ENCODE measurements around the gene SAA2. TPM values are rescaled to one million over a fixed set of nuclear protein-coding genes. Genes with fewer than 3 reads are reported as not detected.
"Not testable (repeated sequence)": the region's sequence is repeated elsewhere in the genome, so short reads cannot be mapped to it uniquely, and the experiment has no call there.

Gene SAA2
- total RNA-seq, 1 donor from 2014 or later = not detected

DNA sequence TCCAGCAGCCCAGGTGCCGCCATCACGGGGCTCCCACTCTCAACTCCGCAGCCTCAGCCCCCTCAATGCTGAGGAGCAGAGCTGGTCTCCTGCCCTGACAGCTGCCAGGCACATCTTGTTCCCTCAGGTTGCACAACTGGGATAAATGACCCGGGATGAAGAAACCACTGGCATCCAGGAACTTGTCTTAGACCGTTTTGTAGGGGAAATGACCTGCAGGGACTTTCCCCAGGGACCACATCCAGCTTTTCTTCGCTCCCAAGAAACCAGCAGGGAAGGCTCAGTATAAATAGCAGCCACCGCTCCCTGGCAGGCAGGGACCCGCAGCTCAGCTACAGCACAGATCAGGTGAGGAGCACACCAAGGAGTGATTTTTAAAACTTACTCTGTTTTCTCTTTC, 17.5 kb upstream of the SAA2 start, which contains the start of gene SAA1:
TSS of gene SAA1 (plus strand) at position 316 of the 400 bp plus-strand sequence. CDS start 624 bp downstream, outside the sequence.
- H3K27ac Mint-ChIP-seq (ENCODE audit: unreplicated experiment) = no peak within 1 kb of the TSS
- DNase-seq (ENCODE audit: low read depth, low spot score) = no peak
- H3K4me1 Mint-ChIP-seq = peaks cover 13% of the 10 kb centered on the region
- H3K36me3 Mint-ChIP-seq (ENCODE audit: low read depth) = no peaks in the 10 kb centered on the region
- H3K9me3 Mint-ChIP-seq = no peaks in the 10 kb centered on the region
- no peak within 1 kb of the TSS for H3K4me3 Mint-ChIP-seq
- H3K27me3 Mint-ChIP-seq (ENCODE audit: low read depth) = peaks cover 2% of the 10 kb centered on the region
- TF ChIP-seq, protein P1, sequence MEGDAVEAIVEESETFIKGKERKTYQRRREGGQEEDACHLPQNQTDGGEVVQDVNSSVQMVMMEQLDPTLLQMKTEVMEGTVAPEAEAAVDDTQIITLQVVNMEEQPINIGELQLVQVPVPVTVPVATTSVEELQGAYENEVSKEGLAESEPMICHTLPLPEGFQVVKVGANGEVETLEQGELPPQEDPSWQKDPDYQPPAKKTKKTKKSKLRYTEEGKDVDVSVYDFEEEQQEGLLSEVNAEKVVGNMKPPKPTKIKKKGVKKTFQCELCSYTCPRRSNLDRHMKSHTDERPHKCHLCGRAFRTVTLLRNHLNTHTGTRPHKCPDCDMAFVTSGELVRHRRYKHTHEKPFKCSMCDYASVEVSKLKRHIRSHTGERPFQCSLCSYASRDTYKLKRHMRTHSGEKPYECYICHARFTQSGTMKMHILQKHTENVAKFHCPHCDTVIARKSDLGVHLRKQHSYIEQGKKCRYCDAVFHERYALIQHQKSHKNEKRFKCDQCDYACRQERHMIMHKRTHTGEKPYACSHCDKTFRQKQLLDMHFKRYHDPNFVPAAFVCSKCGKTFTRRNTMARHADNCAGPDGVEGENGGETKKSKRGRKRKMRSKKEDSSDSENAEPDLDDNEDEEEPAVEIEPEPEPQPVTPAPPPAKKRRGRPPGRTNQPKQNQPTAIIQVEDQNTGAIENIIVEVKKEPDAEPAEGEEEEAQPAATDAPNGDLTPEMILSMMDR (conservative IDR thresholded peaks at IDR 0.05) = no peak

DNA sequence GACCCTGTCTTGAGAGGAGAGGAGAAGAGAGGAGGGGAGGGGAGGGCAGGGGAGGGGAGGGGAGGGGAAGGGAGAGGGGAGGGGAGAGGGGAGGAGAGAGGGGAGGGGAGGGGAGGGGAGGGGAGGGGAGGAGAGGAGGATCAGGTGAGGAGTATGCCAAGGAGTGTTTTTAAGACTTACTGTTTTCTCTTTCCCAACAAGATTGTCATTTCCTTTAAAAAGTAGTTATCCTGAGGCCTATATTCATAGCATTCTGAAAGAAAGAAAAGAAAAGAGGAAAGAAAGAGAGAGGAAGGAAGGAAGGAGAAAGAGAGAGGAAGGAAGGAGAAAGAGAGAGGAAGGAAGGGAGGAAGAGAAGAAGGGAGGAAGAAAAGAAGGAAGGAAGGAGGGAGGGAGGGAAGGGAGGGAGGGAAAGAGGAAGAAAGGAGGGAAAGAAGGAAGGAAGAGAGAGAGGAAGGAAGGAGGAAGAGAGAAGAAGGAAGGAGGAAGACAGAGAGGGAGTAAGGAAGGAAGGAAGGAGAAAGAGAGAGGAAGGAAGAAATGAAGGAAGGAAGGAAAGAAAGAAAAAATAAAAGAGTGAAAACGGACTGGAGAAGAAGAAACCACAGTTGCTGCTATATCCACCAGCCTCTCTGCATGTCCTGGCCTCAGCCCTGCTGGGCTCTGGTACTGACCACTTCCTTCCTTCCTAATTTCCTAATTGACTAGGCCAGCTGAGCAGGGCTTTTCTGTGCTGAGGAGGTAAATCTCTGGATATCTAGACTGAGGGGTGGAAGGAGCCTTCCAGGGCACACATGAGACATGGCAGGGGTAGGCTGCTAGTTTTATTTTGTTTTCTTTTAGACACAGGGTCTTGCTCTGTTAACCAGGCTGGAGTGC, 16.4 kb upstream of the SAA2 start:
- TF ChIP-seq, protein P1 (conservative IDR thresholded peaks at IDR 0.05) = no peak
- no peak overlapping the region for H3K27ac Mint-ChIP-seq (ENCODE audit: unreplicated experiment)
- H3K4me3 Mint-ChIP-seq = no peak overlapping the region
- DNase-seq (ENCODE audit: low read depth, low spot score) = no peak
- peaks cover 2% of the 10 kb centered on the region for H3K27me3 Mint-ChIP-seq (ENCODE audit: low read depth)
- H3K4me1 Mint-ChIP-seq = peaks cover 4% of the 10 kb centered on the region
- no peaks in the 10 kb centered on the region for H3K36me3 Mint-ChIP-seq (ENCODE audit: low read depth)
- H3K9me3 Mint-ChIP-seq = no peaks in the 10 kb centered on the region

DNA sequence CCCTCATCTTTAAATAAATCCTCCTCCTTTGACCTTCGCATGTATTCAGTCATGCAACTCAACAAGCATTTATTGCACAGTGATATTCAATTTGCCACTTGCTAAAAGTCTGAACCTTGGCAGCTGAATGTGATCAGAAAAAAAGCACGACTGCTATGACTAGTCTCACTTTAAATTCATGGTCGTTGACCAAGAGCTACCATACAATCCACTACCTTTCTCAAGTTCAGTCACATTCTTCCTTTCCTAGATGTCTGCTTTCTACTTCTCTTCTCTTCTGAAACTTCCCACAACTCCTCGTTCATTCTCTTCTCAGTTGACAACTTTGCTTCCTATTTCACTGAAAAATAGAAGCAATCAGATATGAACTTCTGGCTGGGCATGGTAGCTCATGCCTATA, 15.6 kb upstream of the SAA2 start:
- Mint-ChIP-seq H3K36me3 (ENCODE audit: low read depth) (no peaks in the 10 kb centered on the region), H3K27me3 (ENCODE audit: low read depth) (peaks cover 2% of the 10 kb centered on the region), H3K9me3 (no peaks in the 10 kb centered on the region), H3K27ac (ENCODE audit: unreplicated experiment) (no peak overlapping the region), H3K4me3 (no peak overlapping the region), H3K4me1 (no peaks in the 10 kb centered on the region)
- no peak for DNase-seq (ENCODE audit: low read depth, low spot score)
- TF ChIP-seq, protein P1 (conservative IDR thresholded peaks at IDR 0.05) = no peak

DNA sequence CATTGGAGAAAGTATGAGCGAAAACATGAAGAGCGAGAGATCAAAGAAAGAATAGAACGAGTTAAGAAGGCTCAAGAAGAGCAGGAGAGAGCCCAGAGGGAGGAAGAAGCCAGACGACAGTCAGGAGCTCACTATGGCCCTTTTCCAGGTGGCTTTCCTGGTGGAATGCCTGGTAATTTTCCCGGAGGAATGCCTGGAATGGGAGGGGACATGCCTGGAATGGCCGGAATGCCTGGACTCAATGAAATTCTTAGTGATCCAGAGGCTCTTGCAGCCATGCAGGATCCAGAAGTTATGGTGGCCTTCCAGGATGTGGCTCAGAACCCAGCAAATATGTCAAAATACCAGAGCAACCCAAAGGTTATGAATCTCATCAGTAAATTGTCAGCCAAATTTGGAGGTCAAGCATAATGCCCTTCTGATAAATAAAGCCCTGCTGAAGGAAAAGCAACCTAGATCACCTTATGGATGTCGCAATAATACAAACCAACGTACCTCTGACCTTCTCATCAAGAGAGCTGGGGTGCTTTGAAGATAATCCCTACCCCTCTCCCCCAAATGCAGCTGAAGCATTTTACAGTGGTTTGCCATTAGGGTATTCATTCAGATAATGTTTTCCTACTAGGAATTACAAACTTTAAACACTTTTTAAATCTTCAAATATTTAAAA, 14.3 kb upstream of the SAA2 start:
- not testable (repeated sequence) for H3K27me3 Mint-ChIP-seq (ENCODE audit: low read depth); H3K4me1 Mint-ChIP-seq; H3K36me3 Mint-ChIP-seq (ENCODE audit: low read depth); DNase-seq (ENCODE audit: low read depth, low spot score); H3K27ac Mint-ChIP-seq (ENCODE audit: unreplicated experiment); H3K4me3 Mint-ChIP-seq; H3K9me3 Mint-ChIP-seq

DNA sequence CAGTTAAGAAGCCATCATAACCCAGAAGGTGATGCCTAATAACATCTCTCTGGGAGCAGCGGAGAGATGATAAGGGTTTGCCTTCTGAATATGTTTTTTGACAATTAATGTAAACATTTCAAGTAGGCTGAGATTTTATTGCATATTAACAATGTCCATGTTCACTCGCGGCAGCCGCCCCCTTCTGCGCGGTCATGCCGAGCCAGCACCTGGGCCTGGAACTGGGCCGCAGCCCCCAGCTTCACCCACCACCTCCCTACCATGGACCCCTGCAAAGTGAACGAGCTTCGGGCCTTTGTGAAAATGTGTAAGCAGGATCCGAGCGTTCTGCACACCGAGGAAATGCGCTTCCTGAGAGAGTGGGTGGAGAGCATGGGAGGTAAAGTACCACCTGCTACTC, 13.3 kb upstream of the SAA2 start:
- H3K27me3 Mint-ChIP-seq (ENCODE audit: low read depth) = peaks cover 2% of the 10 kb centered on the region
- H3K36me3 Mint-ChIP-seq (ENCODE audit: low read depth) = no peaks in the 10 kb centered on the region
- H3K27ac Mint-ChIP-seq (ENCODE audit: unreplicated experiment) = no peak overlapping the region
- H3K9me3 Mint-ChIP-seq = no peaks in the 10 kb centered on the region
- H3K4me3 Mint-ChIP-seq = no peak overlapping the region
- TF ChIP-seq, protein P1 (conservative IDR thresholded peaks at IDR 0.05) = no peak
- H3K4me1 Mint-ChIP-seq = no peaks in the 10 kb centered on the region
- DNase-seq (ENCODE audit: low read depth, low spot score) = no peak

DNA sequence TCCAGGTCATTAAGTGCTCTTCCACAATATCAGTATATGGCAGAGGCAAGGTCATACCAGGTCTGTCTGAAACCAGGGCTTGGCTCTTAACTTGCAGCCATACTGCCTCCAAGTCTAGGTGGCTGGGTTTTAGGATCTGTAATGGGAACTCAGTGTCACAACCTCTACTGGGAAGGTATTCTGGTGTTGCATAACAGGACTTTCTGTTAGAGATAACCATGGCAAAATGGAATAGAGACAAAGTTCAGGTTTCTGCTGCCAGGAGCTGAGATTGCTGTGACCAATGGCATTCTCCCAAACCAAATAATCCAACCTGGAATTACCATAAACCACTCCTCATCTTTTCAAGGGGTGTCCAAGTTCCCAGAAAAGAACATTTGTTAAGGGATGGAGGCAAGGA, 10.8 kb upstream of the SAA2 start:
- H3K4me1 Mint-ChIP-seq = no peaks in the 10 kb centered on the region
- no peak overlapping the region for H3K27ac Mint-ChIP-seq (ENCODE audit: unreplicated experiment)
- H3K36me3 Mint-ChIP-seq (ENCODE audit: low read depth) = no peaks in the 10 kb centered on the region
- DNase-seq (ENCODE audit: low read depth, low spot score) = no peak
- no peaks in the 10 kb centered on the region for H3K9me3 Mint-ChIP-seq
- H3K4me3 Mint-ChIP-seq = no peak overlapping the region
- no peaks in the 10 kb centered on the region for H3K27me3 Mint-ChIP-seq (ENCODE audit: low read depth)
- TF ChIP-seq, protein P1 (conservative IDR thresholded peaks at IDR 0.05) = no peak

All from neural crest cell (in vitro differentiated cells).